AG10803 (cell line): ENCODE data around the gene MAPK8IP3.

Experiments
- DNase-seq: peaks from one replicate; pipeline ENCODE4 v3.0.0; 2010; ENCODE audit warnings: low read depth
- H3K4me3 ChIP-seq: 2 replicates; pipeline ENCODE4 v1.5.1; 2011; ENCODE audit warnings: mild to moderate bottlenecking, low read length, control low read depth
- CTCF ChIP-seq: conservative IDR thresholded peaks from 2 replicates; pipeline ENCODE4 v1.5.1; 2011; ENCODE audit warnings: mild to moderate bottlenecking, low read length, control low read depth, inconsistent platforms

The MAPK8IP3 gene

DNA sequence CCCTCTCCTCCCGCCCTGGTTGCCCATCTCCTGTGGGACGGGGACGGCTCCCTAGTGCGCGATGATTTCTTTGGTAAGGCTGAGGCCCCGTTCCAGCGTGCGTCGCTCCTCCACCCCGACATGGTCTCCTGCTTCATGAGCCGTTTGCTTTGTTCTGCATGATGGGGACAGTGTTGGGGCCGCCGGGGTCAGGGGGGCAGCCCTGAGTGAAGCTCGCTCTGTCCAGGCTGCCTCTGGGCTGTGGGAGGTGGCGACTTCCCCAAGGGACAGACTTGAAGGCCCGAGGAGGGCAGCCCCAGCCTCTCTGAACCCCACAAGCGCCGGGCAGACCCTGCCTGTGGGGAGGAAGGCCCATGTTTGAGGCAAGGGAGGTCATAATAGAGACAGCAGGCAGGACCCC is 52.9 kb downstream of the MAPK8IP3 start:
- no peak for TF ChIP-seq CTCF
- H3K4me3 ChIP-seq = no peak overlapping the region
- no peak for DNase-seq

DNA sequence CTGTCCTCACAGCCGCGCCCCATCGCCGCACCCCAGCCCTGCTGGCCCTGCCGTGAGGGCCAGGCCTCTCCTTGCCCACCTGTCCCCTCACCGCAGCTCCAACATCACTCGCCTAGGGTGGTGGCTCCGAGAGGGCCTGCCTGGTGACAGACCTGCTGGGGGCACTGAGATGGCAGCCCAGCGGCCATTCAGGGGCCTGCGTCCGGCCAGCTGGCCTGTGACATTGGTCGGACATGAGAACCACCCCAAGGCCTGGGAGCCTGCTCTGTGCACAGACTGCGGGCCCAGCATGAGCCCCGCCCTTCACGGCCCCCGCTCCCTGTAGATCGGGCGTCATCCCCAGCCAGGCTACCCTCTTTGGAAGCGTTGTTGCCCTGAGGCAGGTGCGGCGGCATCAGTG is 53.5 kb downstream of the MAPK8IP3 start:
- no peak overlapping the region for H3K4me3 ChIP-seq
- no peak for TF ChIP-seq CTCF
- no peak for DNase-seq

DNA sequence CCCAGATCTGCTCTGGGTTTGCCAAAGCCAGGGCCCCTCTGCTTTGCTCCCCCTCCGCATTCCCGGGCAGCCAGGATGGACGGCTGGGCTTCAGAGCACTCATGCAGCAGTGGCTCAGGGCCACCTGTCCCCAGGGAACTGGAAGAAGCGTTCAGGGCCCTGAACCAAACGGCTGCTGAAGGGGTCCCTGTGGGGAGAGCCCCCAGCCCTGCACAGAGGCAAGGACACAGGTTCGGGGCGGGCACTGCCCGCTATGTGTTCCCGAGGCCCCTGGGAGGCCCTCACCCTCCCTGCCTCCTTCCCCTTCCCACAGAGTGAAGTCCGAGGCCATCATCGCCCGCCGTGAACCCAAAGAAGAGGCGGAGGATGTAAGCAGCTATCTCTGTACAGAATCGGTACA is 54.9 kb downstream of the MAPK8IP3 start:
- DNase-seq = no peak
- TF ChIP-seq CTCF = no peak
- H3K4me3 ChIP-seq = no peak overlapping the region

DNA sequence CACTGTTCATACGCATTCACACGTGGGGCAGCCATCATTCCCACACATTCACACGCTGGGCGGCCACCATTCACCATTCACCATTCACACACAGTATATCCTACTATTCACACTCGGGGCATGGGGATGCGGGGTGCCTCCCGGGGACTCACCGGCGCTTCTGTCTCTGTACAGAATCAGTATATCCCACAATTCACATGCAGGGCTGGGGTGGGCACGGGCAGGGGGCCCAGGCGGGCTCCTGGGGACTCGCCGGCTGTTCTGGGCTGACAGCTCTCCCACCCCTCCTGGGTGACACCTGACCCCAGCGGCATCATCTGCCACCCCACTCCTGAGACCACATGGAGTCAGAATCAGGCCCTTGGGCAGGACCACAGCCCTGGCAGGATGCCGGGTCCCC is 55.8 kb downstream of the MAPK8IP3 start:
- DNase-seq = no peak
- H3K4me3 ChIP-seq = no peak overlapping the region
- TF ChIP-seq CTCF = no peak

DNA sequence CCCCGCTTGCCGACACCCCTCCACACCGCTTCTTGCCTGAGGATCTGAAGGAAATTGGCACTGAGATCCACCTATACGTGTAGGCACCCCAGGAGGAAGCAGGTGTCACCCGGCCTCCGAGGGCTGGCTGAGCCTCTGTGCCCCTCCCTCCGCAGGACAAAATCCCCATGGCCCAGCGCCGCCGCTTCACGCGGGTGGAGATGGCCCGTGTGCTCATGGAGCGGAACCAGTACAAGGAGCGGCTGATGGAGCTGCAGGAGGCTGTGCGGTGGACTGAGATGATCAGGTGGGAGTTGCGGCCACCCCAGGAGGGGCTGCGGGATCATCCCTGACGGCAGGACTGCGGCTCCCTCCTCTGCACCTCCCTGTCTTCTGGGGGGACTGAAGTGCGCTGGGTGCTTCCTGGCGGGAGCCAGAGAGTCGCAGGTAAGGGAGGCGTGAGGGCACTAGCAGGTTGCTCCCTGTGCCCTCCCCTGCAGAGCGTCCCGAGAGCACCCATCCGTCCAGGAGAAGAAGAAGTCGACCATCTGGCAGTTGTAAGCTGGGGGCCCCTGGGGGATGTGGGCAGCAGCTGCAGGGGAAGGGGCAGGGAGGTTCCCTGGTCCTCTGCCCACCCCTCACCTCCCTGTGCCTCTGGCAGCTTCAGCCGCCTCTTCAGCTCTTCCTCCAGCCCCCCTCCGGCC is 56.3 kb downstream of the MAPK8IP3 start:
- DNase-seq = no peak
- no peak for TF ChIP-seq CTCF
- H3K4me3 ChIP-seq = no peak overlapping the region

DNA sequence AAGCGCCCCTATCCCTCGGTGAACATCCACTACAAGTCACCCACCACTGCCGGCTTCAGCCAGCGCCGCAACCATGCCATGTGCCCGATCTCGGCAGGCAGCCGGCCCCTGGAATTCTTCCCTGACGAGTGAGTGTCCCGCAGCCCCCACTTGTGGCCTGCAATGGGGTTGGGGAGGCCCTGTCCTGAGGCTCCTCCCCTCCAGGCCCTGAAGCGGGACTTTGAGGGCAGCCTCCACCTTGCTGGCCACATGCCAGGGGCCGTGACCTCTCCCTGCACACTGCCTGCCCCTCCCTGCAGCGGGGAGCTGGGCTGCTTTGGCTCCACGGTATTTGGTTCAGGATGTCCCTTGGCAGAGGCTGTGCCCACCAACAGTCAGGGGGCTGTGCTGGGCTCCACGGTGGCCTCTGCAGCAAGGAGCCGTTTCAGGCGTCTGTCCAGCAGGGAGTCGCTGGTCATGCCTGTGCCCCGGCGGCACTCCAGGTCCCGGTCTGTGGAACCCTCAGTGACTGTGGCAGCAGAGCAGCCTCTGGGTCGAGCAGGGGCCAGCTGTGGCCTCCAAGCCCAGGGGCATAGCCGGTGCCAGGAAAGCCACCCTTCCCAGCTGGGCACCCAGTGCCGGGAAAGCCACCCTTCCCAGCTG is 57.0 kb downstream of the MAPK8IP3 start:
- no peak for DNase-seq
- TF ChIP-seq CTCF = no peak
- H3K4me3 ChIP-seq = no peak overlapping the region
